ENCODE data around the gene TNIP2. TPM values are rescaled to one million over a fixed set of nuclear protein-coding genes. Genes with fewer than 3 reads are reported as not detected.

The TNIP2 gene
- total RNA-seq, 1 experiment from 2014 or later, result 27.2 TPM

- no peak for DNase-seq (ENCODE audit: extremely low read depth, low read depth)
Measured at GRCh38 chr4:2794486-2795299, 38.6 kb upstream of the TNIP2 start.

DNA sequence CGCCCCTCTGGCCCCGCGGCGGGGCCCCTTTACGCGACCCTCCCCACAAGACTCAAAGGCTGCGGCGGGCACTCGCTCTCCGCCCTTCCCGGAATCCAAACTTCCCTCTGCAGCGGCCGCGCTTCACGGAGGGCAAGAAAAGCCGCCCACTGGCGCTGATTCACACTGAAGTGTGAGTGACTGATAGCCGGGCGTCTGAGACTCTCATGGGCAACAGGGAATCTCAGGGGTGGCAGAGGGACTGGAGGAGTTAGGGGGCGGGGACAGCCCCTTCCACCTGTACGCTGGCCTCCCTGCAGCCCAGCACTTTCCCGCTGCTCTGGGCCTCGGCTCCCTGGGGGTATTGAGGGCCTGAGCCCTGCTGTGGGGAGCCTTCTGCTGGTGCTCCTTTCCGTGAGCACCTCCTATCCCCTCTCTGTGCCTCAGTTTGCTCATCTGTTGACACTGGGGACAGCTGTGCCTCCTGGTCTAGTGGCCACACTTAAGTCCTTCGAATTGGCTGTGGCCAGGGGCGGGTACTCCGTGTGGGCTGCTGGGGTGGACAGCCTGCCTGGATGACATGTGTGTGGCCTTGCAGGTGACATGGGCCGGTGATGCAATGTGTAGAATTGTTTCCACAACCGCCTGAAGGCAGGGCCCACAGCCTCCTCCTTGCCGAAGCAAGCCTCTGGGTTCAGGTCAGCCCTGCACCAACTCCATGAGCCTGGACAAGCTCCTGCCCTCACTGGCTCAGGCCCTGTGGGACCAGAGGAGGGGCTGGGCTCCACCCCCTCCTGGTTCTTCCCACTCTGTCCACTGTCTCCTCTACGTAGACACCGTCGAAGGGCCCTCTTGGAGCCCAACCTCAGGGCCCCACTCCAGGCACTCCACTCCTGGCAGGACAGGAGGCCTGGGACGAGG lies 37.7 kb upstream of the TNIP2 start:
- no peak for DNase-seq (ENCODE audit: extremely low read depth, low read depth)

GRCh38 chr4:2792711-2793585 lies 36.8 kb upstream of the TNIP2 start, which contains the start of gene SH3BP2:
Gene SH3BP2 (plus strand): TSS chr4:2793085. CDS start chr4:2820618, 27,533 bp downstream.
- peak; percentile 51 for DNase-seq (ENCODE audit: extremely low read depth, low read depth)

DNA sequence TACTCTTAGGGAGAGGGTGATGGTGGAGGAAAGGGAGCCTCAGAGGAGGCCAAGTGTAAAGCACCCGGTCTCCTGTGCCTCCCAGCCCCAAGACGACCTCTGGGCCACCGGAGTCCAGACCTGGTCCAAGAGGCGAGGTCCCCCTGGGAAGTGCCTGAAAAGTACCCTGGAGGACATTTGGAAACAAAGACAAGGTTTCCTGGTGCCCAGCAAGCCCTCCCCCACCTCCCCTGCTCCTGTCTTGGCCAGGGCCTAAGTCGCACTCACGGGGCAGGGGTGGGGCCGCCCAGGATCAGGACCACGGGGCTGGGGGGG lies 36.2 kb upstream of the TNIP2 start:
- DNase-seq (ENCODE audit: extremely low read depth, low read depth), result no peak

DNA sequence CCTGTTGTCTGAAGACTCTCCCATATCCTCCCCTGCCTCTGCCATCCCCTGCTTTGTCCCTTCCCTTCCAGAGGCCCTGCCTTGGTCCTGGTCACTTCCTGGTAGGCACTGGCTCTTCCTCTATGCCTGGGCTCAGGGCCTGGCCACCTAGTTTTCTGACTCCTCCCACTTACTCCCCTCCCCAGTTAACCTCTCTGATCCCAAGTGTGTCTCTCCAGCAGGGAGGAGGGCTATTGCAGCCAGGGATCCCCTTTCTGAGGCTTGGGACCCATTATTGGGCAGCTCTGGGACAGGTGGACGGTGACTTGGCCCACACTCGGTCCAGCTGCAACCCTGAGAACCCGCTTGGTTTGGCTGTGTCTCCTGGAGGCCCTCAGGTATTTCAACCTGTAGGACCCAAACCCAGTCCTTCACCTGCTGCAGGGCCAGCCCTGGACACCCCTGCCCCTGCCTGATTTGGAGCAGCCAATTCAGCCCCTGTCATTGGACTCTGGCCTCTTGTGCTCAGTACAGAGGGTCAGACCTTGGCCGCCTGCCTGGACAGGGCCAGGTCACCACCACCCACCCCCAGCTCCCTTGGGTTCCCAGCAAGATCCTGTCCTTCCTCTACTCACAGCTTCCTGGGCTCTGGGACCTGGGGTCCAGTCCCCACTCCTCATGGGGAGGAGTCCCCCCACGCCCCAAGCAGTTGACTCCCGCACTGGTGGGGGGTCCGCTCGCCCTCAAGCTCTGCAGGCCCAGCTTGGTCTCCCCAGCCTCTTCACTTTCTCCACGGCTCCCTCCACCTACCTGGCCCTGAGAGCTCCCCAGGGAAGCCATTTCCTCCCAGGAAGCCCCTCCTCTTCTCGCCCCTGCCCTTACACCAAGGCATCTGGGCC lies 35.6 kb upstream of the TNIP2 start:
- DNase-seq (ENCODE audit: extremely low read depth, low read depth), result no peak

- no peak for DNase-seq (ENCODE audit: extremely low read depth, low read depth)
Measured at GRCh38 chr4:2790583-2791517, 34.7 kb upstream of the TNIP2 start.

DNA sequence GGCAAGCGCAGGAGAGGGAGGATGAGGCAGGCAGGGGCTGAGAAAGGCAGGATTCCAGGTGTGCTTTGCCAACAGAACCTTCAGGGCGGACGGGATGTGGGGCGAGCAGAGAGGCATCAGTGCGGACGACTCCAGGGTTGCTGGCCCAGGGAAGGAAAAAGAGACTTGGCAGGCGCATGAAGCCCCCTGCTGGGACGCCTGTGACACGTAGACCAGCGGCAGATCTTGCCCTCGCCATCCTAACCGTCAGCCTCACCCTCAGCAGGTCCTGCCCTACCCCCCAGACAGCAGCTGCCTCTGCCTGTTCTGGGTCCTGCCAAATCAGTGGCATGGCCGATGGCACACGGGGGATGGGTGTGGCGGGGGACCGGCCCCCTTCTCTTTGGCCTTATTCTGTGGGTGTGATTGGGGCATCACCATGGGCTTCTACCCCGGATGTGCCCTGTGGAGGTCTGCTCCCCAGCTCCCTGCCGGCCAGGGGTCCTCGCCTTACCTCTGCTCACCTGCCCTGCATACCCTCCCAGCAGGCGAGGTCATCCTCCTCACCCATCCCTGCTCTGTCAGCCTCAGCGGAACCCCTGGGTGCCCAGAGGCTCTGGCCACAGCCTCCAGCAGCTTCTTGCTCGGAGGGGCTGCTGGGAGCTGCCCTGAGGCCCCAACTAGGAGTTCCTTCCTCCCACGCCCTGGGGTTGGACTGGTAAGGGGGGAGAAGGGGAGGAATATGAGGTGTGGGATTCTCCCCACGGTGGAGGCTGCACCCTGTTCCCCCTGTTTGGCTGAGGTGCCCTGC lies 33.9 kb upstream of the TNIP2 start:
- DNase-seq (ENCODE audit: extremely low read depth, low read depth), result no peak

DNA sequence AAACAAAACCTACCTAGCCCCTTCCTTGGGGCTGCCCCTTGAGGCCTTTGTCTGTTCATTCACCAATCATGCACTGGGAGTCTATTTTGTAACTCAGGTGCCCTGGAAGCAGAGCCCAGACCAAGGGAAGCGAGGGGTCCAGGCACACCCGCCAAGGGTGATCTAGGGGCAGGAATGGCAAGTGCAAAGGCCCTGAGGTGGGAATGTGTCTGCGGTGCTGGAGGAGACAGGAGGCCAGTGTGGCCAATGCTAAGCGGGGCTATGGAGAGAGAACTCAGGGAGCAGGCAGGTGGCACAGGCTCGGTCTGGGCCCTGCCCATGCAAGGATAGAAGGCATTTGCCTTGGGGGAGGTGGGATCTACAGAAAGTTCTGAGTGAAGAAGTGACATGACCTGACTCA lies 33.2 kb upstream of the TNIP2 start:
- no peak for DNase-seq (ENCODE audit: extremely low read depth, low read depth)

DNA sequence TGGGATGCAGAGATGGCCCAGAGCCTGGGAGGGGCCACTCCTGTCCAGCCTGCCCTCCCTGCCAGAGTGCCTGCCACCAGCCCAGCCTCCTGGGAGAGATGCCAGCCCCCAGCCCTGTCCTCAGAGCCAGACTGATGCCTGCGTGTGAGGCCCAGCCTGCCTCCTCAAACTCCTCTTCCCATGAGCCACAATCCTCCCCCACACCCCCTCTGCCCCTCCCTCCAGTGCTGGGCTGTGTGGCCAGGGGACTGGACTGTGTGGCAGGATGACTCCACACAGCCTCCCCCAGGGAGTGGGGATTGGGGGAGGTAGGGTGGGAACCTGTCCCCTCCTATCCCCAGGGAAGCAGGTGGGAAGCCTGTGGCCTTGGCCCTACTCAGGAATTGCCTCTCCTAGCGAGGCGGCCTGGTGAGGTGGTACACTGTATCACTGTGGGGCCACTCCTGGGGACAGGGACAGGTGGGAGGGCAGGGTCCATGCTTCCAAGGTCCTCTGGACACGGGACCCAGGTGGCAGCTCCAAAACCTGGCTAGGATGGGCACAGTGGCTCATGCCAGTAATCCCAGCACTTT lies 32.5 kb upstream of the TNIP2 start:
- DNase-seq (ENCODE audit: extremely low read depth, low read depth), result no peak

DNA sequence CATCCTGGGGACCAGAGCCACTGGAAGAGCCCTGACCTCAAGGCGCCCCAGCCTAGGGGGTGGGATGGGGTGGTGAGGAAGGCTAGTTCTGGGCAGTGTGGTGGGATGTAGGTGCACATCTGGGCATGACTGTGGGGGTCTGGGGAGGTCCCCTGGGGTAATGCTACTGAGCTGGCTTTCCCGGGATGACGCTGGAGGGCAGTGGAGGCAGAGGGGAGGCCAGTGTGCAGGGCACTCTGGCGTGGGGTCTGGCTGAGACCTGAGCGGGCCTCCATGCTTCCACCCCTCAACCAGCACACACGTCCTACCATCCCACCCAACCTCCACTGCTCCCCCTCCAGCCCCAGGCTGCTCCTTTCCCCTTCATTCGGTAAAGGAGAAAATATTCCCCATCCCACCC lies 32.0 kb upstream of the TNIP2 start:
- DNase-seq (ENCODE audit: extremely low read depth, low read depth), result no peak

DNA sequence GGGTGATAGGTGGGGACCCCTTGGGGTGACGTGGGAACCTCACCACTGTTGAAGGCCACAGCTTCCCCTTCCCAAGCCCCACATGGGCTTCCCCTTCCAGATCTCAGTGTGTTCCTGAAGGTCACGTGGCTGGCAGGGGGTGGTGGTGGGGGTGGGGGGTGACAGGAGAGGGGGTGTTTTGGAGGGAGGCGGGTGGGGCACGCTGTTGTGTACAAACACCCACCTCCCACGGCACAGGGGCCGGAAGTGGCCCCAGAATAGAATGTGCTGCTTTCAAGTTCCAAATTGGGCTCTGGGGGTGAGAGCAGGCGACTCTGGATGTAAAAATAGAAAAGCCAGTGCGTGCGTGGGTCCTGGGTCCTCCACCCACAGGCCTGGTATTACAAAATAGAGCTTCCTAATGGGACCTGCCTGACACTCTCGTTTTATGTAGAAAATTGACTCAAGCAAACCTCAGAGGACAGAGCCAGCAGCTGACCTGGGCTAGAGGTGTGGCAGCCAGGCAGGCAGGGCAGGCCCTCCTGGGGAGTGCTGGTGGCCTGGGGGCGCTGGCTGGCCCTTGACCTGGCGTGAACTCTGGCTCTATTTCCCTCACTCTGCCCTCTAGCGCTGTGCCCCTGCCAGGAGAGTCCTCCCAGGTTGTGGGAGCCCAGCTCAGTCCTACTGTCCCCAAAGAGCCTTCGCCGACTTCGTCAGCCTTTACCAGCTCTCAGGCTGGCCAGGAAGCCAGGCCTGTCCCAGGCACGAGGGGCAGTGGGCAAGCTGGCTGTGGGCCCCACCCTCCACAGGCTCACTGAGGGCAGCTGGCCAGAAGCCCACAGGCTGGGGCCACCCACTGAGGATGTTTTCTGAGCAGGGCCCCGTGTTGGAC lies 31.3 kb upstream of the TNIP2 start:
- DNase-seq (ENCODE audit: extremely low read depth, low read depth), result no peak

- DNase-seq (ENCODE audit: extremely low read depth, low read depth), result no peak
Measured at GRCh38 chr4:2786794-2787229, 30.7 kb upstream of the TNIP2 start.

GRCh38 chr4:2786152-2786671 lies 30.1 kb upstream of the TNIP2 start:
- no peak for DNase-seq (ENCODE audit: extremely low read depth, low read depth)

- no peak for DNase-seq (ENCODE audit: extremely low read depth, low read depth)
Measured at GRCh38 chr4:2785613-2786012, 29.5 kb upstream of the TNIP2 start.

DNA sequence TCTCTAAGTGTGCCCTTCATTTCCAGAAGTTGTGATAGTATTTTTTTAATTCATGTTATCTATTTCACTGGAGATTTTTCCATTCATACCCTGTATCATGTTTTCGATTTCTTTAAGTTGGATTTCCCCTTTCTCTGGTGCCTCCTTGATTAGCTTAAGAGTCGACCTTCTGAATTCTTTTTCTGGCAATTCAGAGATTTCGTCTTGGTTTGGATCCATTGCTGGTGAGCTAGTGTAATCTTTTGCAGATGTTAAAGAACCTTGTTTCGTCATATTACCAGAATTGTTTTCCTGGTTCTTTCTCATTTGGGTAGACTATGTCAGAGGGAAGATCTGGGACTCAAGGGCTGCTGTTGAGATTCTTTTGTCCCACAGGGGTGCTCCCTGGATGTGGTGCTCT lies 27.7 kb upstream of the TNIP2 start:
- no peak for DNase-seq (ENCODE audit: extremely low read depth, low read depth)

DNA sequence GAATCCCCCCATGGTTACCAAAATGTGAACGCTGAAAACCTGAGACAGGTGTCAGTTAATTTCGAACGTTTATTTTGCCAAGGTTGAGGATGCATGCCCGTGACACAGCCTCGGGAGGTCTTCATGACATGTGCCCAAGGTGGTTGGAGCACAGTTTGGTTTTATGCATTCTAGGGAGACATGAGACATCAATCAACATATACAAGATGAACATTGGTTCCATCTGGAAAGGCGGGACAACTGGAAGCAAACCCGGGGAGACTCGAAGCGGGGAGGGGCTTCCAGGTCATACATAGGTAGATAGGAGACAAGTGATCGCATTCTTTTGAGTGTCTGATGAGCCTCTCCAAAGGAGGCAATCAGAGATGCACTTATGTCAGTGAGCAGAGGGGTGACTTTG lies 25.8 kb upstream of the TNIP2 start:
- no peak for DNase-seq (ENCODE audit: extremely low read depth, low read depth)
